IPS DF 6.9 (cell line): ENCODE data around the gene PRSS50.

Experiments
- DNase-seq: peaks from one replicate; pipeline ENCODE4 v3.0.0-alpha.2; 2013; ENCODE audit warnings: low read depth, low spot score
- H3K27ac ChIP-seq: one replicate; pipeline ENCODE4 v1.5.1; 2013; ENCODE audit warnings: low read length, control low read depth
- H3K27me3 ChIP-seq: 2 replicates; pipeline ENCODE4 v1.6.1; 2013; ENCODE audit warnings: mild to moderate bottlenecking, low read length; ENCODE audit not compliant: control insufficient read depth, insufficient read depth
- H3K36me3 ChIP-seq: 2 replicates; pipeline ENCODE4 v1.6.1; 2013; ENCODE audit warnings: low read length; ENCODE audit not compliant: control insufficient read depth, insufficient read depth
- H3K4me1 ChIP-seq: 2 replicates; pipeline ENCODE4 v1.6.1; 2013; ENCODE audit warnings: low read length; ENCODE audit not compliant: control insufficient read depth, insufficient read depth
- H3K4me3 ChIP-seq: 2 replicates; pipeline ENCODE4 v1.5.1; 2013; ENCODE audit warnings: mild to moderate bottlenecking, low read length
- H3K9me3 ChIP-seq: 2 replicates; pipeline ENCODE4 v1.6.1; 2013; ENCODE audit warnings: low read length, inconsistent platforms; ENCODE audit not compliant: control insufficient read depth, insufficient read depth
- WGBS: extraction: QIAGEN DNeasy Blood & Tissue Kit; methylation state at CpG from one replicate; pipeline ENCODE4 v1.1.7; 2013; ENCODE audit warnings: mixed read lengths, missing lambda C conversion rate; ENCODE audit not compliant: insufficient read length, insufficient coverage; 5-methylcytosine and 5-hydroxymethylcytosine counted together

Gene PRSS50

GRCh38 chr3:46685446-46685845 is 32.2 kb downstream of the PRSS50 start:
- H3K27me3 ChIP-seq, result no peaks in the 10 kb centered on the region
- H3K4me3 ChIP-seq, result no peak overlapping the region
- no peak for DNase-seq
- H3K36me3 ChIP-seq, result no peaks in the 10 kb centered on the region
- no CpG with 5 or more reads among the region's 9 CpGs for WGBS
- H3K9me3 ChIP-seq, result no peaks in the 10 kb centered on the region
- no peak overlapping the region for H3K27ac ChIP-seq
- no peaks in the 10 kb centered on the region for H3K4me1 ChIP-seq

- Histone ChIP-seq H3K27me3 (no peaks in the 10 kb centered on the region), H3K4me1 (no peaks in the 10 kb centered on the region), H3K4me3 (no peak overlapping the region), H3K9me3 (no peaks in the 10 kb centered on the region), H3K36me3 (no peaks in the 10 kb centered on the region), H3K27ac (no peak overlapping the region)
- WGBS, result no CpG with 5 or more reads among the region's 2 CpGs
- no peak for DNase-seq
These were observed 32.8 kb downstream of the PRSS50 start for GRCh38 chr3:46684891-46685290.

GRCh38 chr3:46682974-46683373 is 34.7 kb downstream of the PRSS50 start:
- no CpG with 5 or more reads among the region's 11 CpGs for WGBS
- no peak for DNase-seq
- Histone ChIP-seq H3K27ac (no peak overlapping the region), H3K4me1 (no peaks in the 10 kb centered on the region), H3K9me3 (no peaks in the 10 kb centered on the region), H3K27me3 (no peaks in the 10 kb centered on the region), H3K4me3 (no peak overlapping the region), H3K36me3 (no peaks in the 10 kb centered on the region)

GRCh38 chr3:46681856-46682540 is 35.7 kb downstream of the PRSS50 start:
- DNase-seq, result no peak
- Histone ChIP-seq H3K9me3 (no peaks in the 10 kb centered on the region), H3K36me3 (no peaks in the 10 kb centered on the region), H3K27ac (no peak overlapping the region), H3K4me1 (no peaks in the 10 kb centered on the region), H3K4me3 (no peak overlapping the region), H3K27me3 (no peaks in the 10 kb centered on the region)
- no CpG with 5 or more reads among the region's 13 CpGs for WGBS

- H3K27ac ChIP-seq, result no peak overlapping the region
- WGBS, result no CpG with 5 or more reads among the region's 10 CpGs
- H3K4me3 ChIP-seq, result no peak overlapping the region
- no peak for DNase-seq
- no peaks in the 10 kb centered on the region for H3K27me3 ChIP-seq
- H3K9me3 ChIP-seq, result no peaks in the 10 kb centered on the region
- H3K36me3 ChIP-seq, result no peaks in the 10 kb centered on the region
- H3K4me1 ChIP-seq, result no peaks in the 10 kb centered on the region
These were observed 36.3 kb downstream of the PRSS50 start for GRCh38 chr3:46681387-46681786.

- H3K4me1 ChIP-seq, result no peaks in the 10 kb centered on the region
- no CpG with 5 or more reads among the region's 9 CpGs for WGBS
- no peak for DNase-seq
- H3K27ac ChIP-seq, result no peak overlapping the region
- H3K27me3 ChIP-seq, result no peaks in the 10 kb centered on the region
- no peaks in the 10 kb centered on the region for H3K36me3 ChIP-seq
- H3K4me3 ChIP-seq, result no peak overlapping the region
- H3K9me3 ChIP-seq, result no peaks in the 10 kb centered on the region
These were observed 37.3 kb downstream of the PRSS50 start for GRCh38 chr3:46680298-46680826.

- no peaks in the 10 kb centered on the region for H3K9me3 ChIP-seq
- no CpG with 5 or more reads among the region's 5 CpGs for WGBS
- no peak overlapping the region for H3K4me3 ChIP-seq
- DNase-seq, result no peak
- H3K36me3 ChIP-seq, result no peaks in the 10 kb centered on the region
- no peak overlapping the region for H3K27ac ChIP-seq
- no peaks in the 10 kb centered on the region for H3K27me3 ChIP-seq
- no peaks in the 10 kb centered on the region for H3K4me1 ChIP-seq
These were observed 38.0 kb downstream of the PRSS50 start for GRCh38 chr3:46679681-46680080.

- no peak for DNase-seq
- Histone ChIP-seq H3K27ac (no peak overlapping the region), H3K36me3 (no peaks in the 10 kb centered on the region), H3K4me3 (no peak overlapping the region), H3K9me3 (no peaks in the 10 kb centered on the region), H3K27me3 (no peaks in the 10 kb centered on the region), H3K4me1 (no peaks in the 10 kb centered on the region)
- WGBS, result no CpG with 5 or more reads among the region's 6 CpGs
These were observed 39.4 kb downstream of the PRSS50 start for GRCh38 chr3:46678280-46678679.

GRCh38 chr3:46677411-46677726 is 40.3 kb downstream of the PRSS50 start:
- Histone ChIP-seq H3K27ac (no peak overlapping the region), H3K36me3 (no peaks in the 10 kb centered on the region), H3K27me3 (no peaks in the 10 kb centered on the region), H3K4me1 (no peaks in the 10 kb centered on the region), H3K9me3 (no peaks in the 10 kb centered on the region), H3K4me3 (no peak overlapping the region)
- WGBS, result no CpG with 5 or more reads among the region's 6 CpGs
- no peak for DNase-seq

GRCh38 chr3:46676601-46677410 is 40.9 kb downstream of the PRSS50 start:
- no CpG with 5 or more reads among the region's 16 CpGs for WGBS
- Histone ChIP-seq H3K27me3 (no peaks in the 10 kb centered on the region), H3K9me3 (no peaks in the 10 kb centered on the region), H3K36me3 (no peaks in the 10 kb centered on the region), H3K27ac (no peak overlapping the region), H3K4me1 (no peaks in the 10 kb centered on the region), H3K4me3 (no peak overlapping the region)
- no peak for DNase-seq
